GM19397 (cell line): ENCODE data around the gene MBP.

Experiments used
- ATAC-seq: cut with Tn5 transposase; IDR thresholded peaks from one replicate; pipeline ENCODE4 v1.9.1; 2021; ENCODE audit warnings: mild to moderate bottlenecking, moderate library complexity; ENCODE audit not compliant: unreplicated experiment

The MBP gene

DNA sequence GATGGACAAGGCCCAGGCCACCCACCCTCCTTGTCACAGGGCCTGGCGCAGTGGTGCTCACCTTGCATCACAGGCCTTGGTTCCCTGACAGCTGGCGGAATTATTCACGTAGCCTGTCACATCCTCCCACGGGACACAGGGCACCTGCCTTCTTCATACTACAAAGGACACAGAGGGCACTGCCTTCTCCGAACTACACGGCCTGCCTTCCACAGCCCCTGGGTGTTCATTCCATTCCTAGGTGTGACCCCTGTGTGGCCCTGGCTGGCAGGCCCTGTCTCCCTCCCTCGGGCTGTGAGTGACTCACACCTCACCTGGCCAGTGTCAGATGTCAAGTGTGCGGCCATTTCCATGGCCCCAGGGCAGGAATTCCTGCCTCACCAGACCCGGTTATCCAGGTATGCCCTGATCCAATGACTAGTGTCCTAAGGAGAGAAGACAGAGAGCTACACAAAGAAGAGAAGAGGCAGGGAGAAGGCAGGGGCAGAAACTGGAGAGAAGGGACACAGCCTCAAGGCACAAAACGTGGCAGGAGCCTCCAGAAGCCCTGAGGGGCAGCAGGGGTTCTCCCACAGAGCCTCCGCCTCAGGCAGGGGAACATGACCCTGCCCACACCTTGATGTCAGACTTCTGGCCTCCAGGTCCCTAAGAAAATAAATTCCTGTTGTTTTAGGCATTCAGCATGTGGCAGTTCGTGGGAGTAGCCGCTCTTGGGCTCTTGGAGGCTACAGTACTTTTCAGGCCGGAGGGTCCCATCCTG, 43.4 kb downstream of the MBP start:
- no peak for ATAC-seq

DNA sequence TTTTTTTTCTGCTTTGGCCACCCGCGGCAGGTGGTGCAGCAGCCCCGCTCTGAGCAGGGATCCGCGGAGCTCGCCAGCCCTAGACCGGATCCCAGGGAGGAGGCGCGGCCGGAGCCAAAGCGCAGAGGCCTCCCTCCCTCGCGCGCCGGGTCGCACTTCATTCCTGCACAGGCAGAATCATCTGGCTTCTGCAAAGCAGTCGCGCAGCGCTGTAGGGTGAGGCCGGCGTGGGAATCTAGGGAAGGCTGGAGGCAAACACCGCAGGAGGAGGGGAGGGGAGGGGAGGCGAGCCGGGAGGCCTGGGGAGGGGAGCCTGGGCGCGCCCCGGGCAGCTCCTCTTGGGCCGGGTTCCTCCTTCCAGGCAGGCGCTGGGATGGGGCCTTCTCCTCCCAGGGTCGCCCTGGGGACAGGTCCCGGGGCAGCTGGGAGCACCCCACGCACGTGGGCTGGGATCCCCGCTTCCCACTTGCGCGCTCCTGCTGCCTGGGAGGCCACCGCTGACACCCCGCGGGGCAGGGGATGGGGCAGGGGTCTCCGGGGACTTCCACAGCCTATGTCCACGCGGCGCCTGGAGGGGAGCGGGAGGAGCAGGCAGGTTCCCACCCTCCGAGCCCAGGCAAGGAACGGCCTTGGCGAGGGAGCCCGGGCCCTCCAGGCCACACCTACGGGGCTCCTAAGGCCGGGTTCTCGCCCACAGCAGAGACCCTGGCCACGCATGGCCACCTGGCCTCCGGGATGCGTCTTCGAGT, 45.0 kb downstream of the MBP start:
- no peak for ATAC-seq

DNA sequence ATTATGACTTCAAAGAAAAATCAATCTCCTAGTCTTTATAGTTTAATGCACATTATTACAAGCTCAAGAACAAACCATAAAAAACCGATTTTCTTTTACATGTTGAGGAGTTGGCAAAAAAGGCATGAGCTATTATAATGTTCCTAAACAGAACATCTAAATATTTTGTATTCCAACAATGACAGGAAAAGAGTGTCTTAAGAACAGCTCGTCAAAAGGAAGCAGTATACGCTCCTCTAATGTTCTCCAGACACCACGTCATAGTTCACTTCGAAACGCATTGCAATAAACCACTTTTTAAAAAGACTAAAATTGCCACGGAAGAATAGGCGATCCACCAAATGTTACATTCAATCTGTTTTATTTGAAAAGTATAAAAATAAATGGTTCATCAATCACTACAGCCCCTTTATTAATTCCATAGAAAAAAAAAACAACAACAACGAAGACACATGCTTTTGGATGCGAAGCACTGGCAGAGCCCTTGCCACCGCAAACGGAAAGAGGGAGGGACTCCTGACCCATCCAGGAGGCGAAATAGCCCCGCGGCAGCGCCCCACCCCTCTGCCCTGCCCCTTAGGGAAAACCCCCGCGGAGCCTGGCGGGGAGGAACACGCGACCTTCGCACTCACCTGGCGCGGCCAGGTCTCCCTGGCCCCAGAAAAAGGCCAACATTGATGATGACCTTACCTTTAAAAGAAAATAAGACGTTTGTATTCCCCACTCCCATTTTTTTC, 45.8 kb downstream of the MBP start:
- ATAC-seq, result no peak

DNA sequence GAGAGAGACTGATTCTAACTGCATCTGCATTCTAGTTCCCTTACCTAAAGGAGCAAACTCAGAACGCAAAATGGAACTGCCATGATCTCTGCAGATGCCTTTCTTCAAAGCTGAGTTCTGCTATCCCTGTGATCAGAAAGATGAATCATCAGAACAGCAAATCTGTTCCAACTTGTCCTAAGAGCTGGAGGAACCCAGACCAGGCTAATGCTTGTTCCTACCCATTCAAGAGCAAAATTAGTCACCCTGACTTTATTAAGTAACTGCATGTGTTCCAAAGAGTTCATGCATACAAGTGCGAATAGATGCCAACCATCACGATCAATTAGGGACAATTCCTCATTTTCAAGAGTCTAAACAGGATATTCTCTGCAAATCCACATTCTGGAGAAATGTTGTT, 46.5 kb downstream of the MBP start:
- ATAC-seq, result no peak

DNA sequence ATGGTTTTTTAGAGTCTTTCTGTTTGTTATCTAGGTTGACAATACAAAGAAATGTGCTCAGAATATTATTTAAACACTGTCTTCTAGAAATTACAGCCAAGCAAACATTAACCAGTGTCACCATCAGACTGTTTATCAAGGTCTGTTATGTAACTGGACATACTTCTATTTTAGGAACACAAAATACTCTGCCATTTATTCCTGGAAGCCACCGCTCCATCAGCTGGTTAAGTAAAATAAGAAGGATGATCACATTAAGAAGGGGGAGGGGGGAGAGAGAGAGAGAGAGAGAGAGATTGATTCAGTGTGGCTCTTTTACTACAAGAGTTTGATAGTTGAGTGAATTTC, 47.9 kb downstream of the MBP start:
- ATAC-seq, result no peak

DNA sequence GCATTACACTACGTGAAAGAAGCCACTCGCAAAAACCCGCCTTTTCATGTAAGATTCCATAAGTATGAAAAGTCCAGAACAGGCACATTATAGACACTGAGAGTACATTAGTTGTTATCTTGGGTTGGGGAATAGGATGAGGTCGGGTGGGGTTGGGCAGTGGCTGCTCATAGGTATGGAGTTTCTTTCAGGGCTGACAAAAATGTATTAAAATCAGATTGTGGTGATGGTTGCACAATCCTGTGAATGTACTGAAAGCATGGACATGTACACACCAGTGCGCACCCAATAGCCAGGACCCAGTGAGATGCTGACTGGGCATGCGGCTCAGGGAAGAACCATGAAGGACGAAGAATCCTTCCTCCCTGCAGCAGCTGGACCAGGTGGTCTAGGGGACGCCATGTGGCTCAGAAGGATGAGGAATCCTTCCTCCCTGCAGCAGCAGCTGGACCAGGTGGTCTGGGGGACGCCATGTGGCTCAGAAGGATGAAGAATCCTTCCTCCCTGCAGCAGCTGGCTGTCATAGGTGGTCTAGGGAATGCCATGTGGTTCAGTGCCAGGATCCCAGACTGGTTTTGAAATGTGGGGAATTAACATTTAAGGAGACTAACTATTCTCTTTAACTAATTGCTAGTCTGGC, 50.1 kb downstream of the MBP start:
- ATAC-seq, result no peak

DNA sequence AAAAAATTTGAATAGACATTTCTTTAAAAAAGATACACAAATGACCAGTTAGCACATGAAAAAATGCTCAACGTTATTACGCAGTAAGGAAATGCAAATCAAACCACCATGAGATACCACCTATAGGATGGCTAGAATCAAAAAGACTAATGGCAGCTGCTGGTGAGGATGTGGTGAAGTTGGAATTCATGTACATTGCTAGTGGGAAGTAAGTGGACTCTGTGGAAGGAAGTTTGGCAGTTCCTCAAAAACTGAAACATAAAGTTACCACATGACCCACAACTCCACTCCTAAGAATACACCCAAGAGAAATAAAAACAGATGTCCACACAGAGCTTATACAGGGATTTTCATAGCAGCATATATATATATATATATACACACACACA, 51.2 kb downstream of the MBP start:
- ATAC-seq, result no peak

DNA sequence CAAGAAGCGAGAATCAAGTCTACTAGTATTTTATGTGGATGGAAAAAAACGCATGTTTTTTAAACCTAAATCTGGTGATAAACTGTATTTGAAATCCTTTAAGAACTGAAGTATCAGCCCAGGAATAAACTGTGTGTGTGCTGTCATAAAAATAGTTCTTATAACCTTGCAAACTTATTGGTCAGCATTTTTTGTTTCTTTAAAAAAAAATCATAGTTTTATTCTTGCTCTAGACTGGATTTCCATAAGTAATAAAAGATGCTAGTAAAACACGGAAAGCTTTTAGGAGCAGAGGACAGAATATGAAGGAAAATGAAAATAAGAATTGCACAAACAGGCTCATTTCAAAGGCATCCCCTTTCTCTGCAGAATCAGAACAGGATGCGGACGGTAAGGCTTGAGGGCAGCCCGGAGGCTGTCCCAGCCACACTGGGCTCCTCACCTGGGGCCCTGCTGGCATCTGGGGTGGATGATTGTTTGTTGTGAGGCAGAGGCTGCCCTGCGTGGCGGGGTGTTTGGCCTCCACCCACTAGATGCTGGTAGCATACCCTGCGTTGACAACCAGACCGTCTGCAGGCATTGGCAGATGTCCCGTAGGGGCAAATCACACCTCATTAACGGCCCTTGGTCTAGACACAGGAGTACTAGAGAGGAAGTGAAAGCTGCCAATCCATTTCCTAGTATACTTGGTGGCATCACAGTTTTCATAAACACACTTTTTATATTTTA, 52.5 kb downstream of the MBP start:
- ATAC-seq, result peak; percentile 88

DNA sequence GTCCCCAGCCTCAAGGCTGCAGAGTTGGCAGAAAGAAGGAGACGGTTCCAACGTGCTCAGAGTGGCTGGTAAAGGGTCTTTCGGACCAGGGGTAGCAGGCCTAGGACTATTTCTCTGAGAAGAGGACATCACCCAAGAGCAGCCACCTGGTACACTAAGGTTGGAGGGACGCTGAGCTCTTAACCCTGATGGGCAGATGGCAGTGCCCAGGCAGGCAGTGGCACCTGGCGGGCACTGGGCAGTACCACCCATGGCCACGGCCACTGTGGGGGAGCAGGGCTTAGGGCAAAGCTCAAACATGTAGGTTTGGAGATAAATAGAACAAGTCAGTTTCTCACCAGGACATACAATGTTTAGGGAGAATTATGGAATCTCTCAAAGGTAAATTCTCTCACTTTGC, 53.5 kb downstream of the MBP start:
- no peak for ATAC-seq

DNA sequence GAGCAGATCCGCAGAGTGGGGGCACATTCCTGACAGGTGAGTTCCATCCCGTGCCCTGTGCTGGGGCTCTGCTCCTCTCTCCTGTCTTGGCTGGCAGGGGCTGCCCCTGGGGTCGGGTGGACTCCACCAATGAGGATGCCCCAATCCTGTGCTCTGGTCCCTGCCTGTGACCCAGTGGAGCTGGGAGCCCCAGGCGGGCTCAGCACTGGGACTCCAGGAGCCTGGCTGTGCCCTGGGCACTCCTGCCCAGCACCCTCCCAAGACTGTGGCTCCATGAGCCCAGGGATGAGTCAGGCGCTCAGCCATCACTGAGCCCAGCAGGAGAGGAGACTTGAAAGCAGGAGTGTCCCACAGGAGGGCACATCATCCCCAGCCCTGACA, 53.9 kb downstream of the MBP start:
- ATAC-seq, result no peak

DNA sequence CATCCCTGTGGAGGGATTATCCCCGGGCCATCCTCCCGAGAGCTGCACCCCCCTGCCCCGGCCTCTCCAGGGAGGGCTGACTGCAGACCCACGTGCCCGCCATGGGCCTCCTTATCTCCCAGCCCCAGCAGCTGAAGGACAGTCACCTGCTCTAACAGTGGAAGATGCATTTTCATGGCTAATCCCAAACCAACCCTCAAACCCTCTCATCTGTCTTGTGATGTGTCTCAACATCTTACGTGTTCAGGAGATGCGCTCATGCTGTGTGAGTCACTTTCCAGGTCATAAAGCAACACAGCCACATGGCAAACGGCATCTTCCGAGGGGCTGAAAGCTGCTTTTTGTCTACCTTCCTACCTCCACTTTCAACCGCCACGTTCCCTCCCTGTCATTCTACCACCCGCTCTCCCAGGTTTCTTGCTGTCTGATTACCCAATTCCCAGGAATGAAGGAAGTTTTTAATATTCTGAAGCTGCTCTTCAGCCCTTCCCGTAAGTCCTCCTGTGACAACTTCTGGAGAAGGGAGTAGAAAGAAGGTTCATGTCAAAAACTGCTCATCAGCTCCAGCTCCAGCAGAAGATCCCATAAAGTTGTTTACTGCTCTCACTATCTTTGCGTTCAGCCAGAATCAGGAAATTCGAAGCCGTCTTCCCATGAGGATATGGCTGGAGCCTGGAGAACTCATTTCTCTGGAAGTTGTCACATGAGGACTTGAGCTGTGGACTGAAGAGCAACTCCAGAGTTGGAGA, 54.5 kb downstream of the MBP start:
- ATAC-seq, result no peak

DNA sequence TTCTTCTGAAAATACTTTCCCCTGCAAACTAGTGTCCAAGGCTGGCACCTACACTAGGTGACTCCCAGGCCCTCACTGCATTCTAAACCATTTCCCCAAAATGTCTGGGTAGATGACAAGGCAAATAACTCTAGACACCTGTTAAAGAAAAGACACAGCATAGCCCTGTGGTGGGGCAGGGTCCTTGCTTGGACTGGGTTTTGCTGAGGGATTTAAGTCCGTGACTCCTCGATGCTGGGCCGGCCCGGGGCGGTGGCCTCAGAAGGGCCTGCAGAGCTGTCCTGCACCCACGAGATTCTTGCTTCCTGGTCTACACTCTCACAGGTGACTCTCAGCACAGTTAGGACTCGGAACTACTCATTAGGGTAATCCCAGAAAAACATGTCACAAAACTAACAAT, 55.2 kb downstream of the MBP start:
- ATAC-seq, result no peak

DNA sequence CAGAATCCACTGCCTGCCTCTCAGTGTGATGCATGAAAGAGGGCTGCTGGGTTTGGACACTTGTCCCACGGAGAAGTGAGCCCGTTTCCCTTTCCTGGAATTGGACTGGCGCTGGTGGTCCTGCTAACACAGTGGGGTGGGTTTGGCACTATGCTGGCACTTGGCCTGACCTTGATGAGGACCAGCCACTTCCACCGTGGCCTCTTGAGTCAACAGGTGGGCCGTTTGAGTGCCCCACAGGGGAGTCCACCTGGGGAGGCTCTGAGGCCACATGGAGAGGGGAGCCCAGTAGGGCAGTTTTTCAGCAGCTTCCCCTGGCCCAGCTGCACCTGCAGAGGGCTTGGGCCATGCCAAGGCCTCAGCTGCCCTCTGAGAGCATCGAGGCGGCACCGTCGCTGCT, 56.5 kb downstream of the MBP start:
- no peak for ATAC-seq

DNA sequence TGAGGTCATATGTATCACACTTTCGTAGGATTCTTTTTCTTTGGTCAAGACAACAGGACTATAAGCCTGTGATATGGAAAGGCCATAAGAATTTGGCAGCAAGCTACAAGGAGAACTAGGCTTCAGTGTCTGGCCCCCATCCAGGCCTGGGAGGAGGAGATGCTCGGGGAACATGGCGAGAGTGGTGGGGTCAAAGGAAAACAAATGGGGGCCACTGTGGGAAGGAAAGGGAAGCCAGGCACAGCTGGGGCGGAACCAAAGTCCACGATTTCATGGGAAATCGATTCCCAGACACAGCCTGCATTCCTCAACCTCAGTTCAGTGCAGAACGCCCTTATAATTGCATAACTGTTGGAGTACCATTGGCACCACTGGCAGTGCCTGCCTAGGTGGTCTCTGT, 58.2 kb downstream of the MBP start:
- no peak for ATAC-seq

DNA sequence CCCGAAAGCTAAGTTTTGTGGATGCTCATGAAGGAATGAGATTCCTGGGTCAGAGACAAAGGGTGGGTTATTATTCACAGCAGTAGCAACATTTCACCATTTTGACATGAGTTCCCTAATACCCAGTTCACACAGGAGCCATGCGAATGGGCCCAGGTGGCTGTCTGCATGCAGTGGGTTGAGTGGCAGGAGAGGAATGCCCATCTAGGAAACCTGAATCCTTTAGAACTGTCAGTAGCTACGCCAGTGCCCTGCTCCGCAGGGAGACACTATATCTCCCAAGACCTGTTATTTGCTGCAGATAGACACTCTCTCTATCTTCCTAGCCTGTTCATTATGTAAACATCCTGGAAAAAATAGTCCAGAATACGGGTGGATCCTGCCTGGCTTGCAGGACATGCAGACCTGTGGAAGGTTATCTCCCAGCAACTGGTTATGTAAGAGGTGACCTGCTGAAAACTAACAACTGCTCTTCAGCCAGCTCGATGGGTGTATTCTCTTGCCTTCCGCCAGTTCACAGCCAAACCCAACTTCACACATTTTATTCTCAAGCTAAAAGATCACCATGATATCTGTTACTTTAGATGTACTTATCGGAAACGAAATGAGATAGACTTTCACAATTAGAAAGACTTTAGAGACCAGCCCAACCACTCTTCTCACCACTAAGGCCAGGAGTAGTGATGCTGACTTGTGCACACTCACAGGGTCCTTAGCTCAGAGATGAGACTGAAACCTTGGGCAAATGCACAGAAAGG, 59.1 kb downstream of the MBP start:
- no peak for ATAC-seq

DNA sequence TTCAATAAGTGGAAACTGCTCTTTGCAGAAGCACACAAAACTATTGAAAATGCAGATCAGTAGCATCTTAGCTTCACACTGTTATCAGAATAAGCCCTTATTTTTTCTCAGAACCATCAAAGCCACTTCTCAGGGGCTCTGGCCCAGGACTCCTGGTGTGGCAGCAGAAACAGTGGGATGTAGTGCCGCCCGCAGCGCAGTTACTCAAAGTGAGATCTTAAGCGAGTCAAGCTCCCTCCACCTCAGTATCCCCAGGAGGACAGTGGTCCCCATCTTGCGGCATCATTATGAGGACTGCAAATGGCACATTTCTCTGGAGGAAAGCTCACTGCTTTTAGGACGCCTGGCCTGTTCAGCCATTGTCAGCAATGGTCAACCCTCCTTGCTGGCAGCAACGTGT, 60.0 kb downstream of the MBP start:
- no peak for ATAC-seq

DNA sequence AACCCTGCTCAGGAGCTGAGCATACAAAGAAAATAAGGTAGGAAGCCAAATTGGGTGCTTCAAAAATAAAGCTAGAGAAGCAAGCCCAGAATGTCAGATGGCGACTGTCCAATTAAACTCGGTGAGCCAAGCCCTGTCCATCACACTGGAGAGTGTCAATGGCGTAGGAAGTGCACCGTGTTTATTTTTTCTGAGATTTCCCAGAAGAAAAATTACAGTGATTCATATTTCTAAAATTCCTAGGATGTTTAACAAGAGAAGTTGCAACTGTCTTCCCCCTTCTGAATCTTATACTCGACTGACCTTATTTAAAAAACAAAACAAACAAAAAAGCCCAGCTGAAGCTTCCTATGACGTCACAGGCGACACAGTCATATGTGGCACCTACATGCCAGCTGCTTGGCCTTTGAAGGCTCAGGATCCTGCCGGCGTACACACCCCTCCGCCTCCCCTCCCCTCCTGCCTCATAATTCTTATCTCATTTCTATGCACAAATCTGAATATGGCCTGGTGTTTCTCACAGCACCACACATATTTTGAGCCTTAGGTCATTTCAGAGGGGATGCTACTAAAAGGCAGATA, 60.8 kb downstream of the MBP start:
- no peak for ATAC-seq

DNA sequence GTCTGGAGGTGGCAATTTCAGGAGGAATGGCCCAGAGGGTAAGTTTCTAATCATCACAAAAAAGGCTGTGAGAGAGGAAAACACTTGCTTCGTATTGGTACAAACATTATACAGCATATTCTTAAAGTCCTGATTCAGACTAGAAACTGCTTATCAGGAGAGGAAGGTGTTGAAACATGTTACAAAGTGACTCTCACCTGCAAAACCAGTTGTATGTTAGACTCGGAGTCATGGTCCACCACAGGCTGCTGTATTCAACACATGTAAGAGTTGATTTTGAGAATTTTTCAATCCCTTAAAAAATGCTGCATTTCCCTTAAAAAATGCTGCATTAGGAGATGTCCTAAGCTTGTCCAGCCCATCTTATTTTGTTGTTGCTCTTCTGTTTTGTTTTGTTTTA, 61.5 kb downstream of the MBP start:
- ATAC-seq, result no peak

DNA sequence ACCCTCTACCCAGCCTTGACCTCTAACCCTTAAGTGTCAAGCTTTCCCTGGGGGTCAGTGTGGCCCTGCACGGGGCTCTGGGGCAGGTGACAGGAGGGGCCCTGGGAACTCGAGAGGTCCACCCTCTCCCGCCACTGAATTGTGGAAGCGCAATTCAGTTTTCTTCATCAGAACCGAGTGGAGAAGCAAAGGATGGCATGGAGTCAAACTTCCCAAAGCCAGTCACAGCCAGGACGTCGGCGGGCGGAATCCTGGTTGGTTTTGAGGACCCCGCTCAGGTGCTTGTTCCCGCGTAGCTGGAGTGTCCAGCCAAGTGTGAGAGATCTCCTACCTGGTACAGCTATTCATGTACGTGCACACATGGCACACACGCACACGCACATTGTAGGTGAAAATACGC, 62.0 kb downstream of the MBP start:
- no peak for ATAC-seq
